Astrocyte (in vitro differentiated cells and primary cell): ENCODE results near the gene ISL2. TPM values are rescaled to one million over a fixed set of nuclear protein-coding genes. Genes with fewer than 3 reads are reported as not detected.

ENCODE experiments used
- DNase-seq: peaks from one replicate; pipeline ENCODE4 v3.0.0-alpha.2; 2010; ENCODE audit warnings: low read depth
- FAIRE-seq: peaks from 2 replicates; lab custom pipeline; 2011; peaks lifted over from hg19 to GRCh38; lab: Jason Lieb, UNC
- H2AFZ ChIP-seq: 2 replicates; pipeline ENCODE4 v1.6.0; 2012; ENCODE audit warnings: low read depth, low read length, inconsistent platforms
- H3K27ac ChIP-seq: 2 replicates; pipeline ENCODE4 v1.5.1; 2011; ENCODE audit warnings: low read depth, low read length, inconsistent platforms
- H3K27me3 ChIP-seq: 2 replicates; pipeline ENCODE4 v1.6.0; 2011; ENCODE audit warnings: low read length, inconsistent platforms; ENCODE audit not compliant: insufficient read depth
- H3K36me3 ChIP-seq: 2 replicates; pipeline ENCODE4 v1.5.1; 2011; ENCODE audit warnings: low read length, inconsistent platforms; ENCODE audit not compliant: insufficient read depth
- H3K4me1 ChIP-seq: 2 replicates; pipeline ENCODE4 v1.5.1; 2011; ENCODE audit warnings: low read length, inconsistent platforms; ENCODE audit not compliant: insufficient read depth
- H3K4me2 ChIP-seq: 2 replicates; pipeline ENCODE4 v1.6.0; 2012; ENCODE audit warnings: low read length, inconsistent platforms
- H3K4me3 ChIP-seq: 2 replicates; pipeline ENCODE4 v1.5.1; 2011; ENCODE audit warnings: low read depth, mild to moderate bottlenecking, low read length, inconsistent platforms; ENCODE audit not compliant: insufficient read depth
- H3K79me2 ChIP-seq: 2 replicates; pipeline ENCODE4 v1.6.0; 2012; ENCODE audit warnings: mild to moderate bottlenecking, low read length, inconsistent platforms; ENCODE audit not compliant: insufficient read depth
- H3K9ac ChIP-seq: 2 replicates; pipeline ENCODE4 v1.6.0; 2012; ENCODE audit warnings: mild to moderate bottlenecking, low read length, inconsistent platforms
- H3K9me3 ChIP-seq: 2 replicates; pipeline ENCODE4 v1.5.1; 2012; ENCODE audit warnings: low read depth, mild to moderate bottlenecking, low read length, inconsistent platforms; ENCODE audit not compliant: insufficient read depth
- H4K20me1 ChIP-seq: 2 replicates; pipeline ENCODE4 v1.6.0; 2012; ENCODE audit warnings: low read length, inconsistent platforms; ENCODE audit not compliant: insufficient read depth
- H3K27ac Mint-ChIP-seq: one replicate; pipeline ENCODE4 v1.8.0; 2021; ENCODE audit warnings: mild to moderate bottlenecking, mixed read lengths; ENCODE audit not compliant: unreplicated experiment
- H3K27me3 Mint-ChIP-seq: one replicate; pipeline ENCODE4 v1.8.0; 2021; ENCODE audit warnings: low read depth, mixed read lengths; ENCODE audit not compliant: unreplicated experiment
- H3K36me3 Mint-ChIP-seq: one replicate; pipeline ENCODE4 v1.8.0; 2021; ENCODE audit warnings: low read depth, mixed read lengths; ENCODE audit not compliant: unreplicated experiment
- H3K4me1 Mint-ChIP-seq: one replicate; pipeline ENCODE4 v1.8.0; 2021; ENCODE audit warnings: low read depth, mixed read lengths; ENCODE audit not compliant: unreplicated experiment
- H3K4me3 Mint-ChIP-seq: one replicate; pipeline ENCODE4 v1.8.0; 2021; ENCODE audit warnings: mild to moderate bottlenecking, moderate library complexity, mixed read lengths; ENCODE audit not compliant: unreplicated experiment
- H3K9me3 Mint-ChIP-seq: one replicate; pipeline ENCODE4 v1.8.0; 2021; ENCODE audit warnings: mild to moderate bottlenecking, mixed read lengths; ENCODE audit not compliant: unreplicated experiment
- EZH2 ChIP-seq: IDR thresholded peaks from 2 replicates; pipeline ENCODE4 v1.6.1; 2012; ENCODE audit warnings: mild to moderate bottlenecking, low read length, inconsistent platforms; ENCODE audit not compliant: insufficient read depth
- total RNA-seq: library from RNA; stranded (reverse); gene quantifications from 2 replicates; pipeline ENCODE4 v1.2.1, GENCODE V29; 2021
- TF ChIP-seq, protein P1 (sequence below): IDR thresholded peaks from 2 replicates; pipeline ENCODE4 v1.5.1; 2011; ENCODE audit warnings: low read depth, mild to moderate bottlenecking, inconsistent platforms, low read length, moderate library complexity; ENCODE audit not compliant: insufficient read depth

The ISL2 gene
- total RNA-seq, 1 donor from 2014 or later = 2.1 TPM

DNA sequence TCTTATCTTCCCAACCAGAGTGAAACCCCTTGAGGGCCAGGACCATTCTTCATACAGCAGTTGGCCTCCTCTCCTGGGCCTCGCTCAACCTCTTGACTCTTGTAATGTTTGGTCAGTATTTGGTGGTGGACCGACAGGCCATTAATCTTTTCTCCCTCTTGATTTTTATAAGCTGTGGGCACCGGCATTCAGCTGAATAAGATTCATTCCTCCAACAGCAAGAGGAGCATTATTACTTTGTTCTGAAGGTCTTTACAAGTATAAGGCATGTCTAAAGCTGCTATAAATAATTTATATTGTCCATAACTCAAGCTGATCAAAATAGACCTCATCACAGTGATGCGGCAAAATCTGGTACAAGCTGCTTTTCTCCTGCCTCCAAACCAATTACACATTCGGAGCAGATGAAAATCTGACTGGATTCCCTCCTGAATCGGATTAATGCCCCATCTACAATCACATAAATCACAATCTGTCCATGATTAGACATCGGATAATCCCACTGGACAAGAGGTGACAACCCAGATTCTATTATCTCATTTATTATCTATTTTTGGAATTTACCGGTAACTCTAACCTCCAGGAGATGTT is 8.4 kb upstream of the ISL2 start:
- H4K20me1 ChIP-seq = no peaks in the 10 kb centered on the region
- no peaks in the 10 kb centered on the region for H3K9me3 Mint-ChIP-seq
- no peak overlapping the region for H3K4me2 ChIP-seq
- H3K4me1 ChIP-seq = peaks cover 8% of the 10 kb centered on the region
- TF ChIP-seq, protein P1, sequence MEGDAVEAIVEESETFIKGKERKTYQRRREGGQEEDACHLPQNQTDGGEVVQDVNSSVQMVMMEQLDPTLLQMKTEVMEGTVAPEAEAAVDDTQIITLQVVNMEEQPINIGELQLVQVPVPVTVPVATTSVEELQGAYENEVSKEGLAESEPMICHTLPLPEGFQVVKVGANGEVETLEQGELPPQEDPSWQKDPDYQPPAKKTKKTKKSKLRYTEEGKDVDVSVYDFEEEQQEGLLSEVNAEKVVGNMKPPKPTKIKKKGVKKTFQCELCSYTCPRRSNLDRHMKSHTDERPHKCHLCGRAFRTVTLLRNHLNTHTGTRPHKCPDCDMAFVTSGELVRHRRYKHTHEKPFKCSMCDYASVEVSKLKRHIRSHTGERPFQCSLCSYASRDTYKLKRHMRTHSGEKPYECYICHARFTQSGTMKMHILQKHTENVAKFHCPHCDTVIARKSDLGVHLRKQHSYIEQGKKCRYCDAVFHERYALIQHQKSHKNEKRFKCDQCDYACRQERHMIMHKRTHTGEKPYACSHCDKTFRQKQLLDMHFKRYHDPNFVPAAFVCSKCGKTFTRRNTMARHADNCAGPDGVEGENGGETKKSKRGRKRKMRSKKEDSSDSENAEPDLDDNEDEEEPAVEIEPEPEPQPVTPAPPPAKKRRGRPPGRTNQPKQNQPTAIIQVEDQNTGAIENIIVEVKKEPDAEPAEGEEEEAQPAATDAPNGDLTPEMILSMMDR = no peak
- no peak for TF ChIP-seq EZH2
- H3K79me2 ChIP-seq = no peaks in the 10 kb centered on the region
- peak overlapping the region; percentile 27 for H3K4me3 Mint-ChIP-seq
- H3K4me1 Mint-ChIP-seq = peaks cover 6% of the 10 kb centered on the region
- H3K27me3 Mint-ChIP-seq = peaks cover 29% of the 10 kb centered on the region
- H2AFZ ChIP-seq = no peak overlapping the region
- H3K36me3 Mint-ChIP-seq = no peaks in the 10 kb centered on the region
- no peak for FAIRE-seq
- no peak for DNase-seq
- no peak overlapping the region for H3K9ac ChIP-seq
- H3K27ac ChIP-seq = no peak overlapping the region
- H3K27me3 ChIP-seq = peaks cover 53% of the 10 kb centered on the region
- H3K9me3 ChIP-seq = no peaks in the 10 kb centered on the region
- H3K27ac Mint-ChIP-seq = peak overlapping the region; percentile 80
- H3K36me3 ChIP-seq = no peaks in the 10 kb centered on the region
- H3K4me3 ChIP-seq = no peak overlapping the region

DNA sequence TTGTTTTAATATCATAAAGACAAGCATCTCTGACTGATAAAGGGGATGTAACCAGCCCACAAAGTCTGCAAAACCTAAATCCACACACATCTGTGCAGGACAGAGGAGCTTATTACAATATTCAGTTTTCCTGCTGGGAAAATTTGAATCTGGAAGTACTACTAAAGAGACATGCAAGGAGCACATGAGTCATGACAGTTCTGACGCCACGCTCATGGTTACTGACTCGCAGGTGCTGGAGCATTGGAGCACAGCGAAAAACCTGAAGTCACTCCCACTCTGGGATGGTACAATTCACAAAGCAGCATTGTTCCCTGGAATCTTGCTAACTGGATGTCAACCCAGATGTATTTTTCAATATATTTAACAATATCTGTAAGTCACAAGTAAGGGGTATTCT is 7.6 kb upstream of the ISL2 start:
- no peak overlapping the region for H2AFZ ChIP-seq
- no peak overlapping the region for H3K27ac Mint-ChIP-seq
- TF ChIP-seq EZH2 = no peak
- TF ChIP-seq, protein P1 = no peak
- no peaks in the 10 kb centered on the region for H4K20me1 ChIP-seq
- H3K4me1 Mint-ChIP-seq = peaks cover 6% of the 10 kb centered on the region
- H3K36me3 ChIP-seq = no peaks in the 10 kb centered on the region
- H3K4me1 ChIP-seq = peaks cover 8% of the 10 kb centered on the region
- peaks cover 48% of the 10 kb centered on the region for H3K27me3 ChIP-seq
- H3K4me3 Mint-ChIP-seq = no peak overlapping the region
- no peak overlapping the region for H3K4me2 ChIP-seq
- no peak overlapping the region for H3K9ac ChIP-seq
- H3K27me3 Mint-ChIP-seq = peaks cover 32% of the 10 kb centered on the region
- FAIRE-seq (no peak), DNase-seq (no peak)
- H3K9me3 ChIP-seq = no peaks in the 10 kb centered on the region
- H3K4me3 ChIP-seq = no peak overlapping the region
- H3K36me3 Mint-ChIP-seq = peaks cover 2% of the 10 kb centered on the region
- H3K9me3 Mint-ChIP-seq = peaks cover 2% of the 10 kb centered on the region
- no peaks in the 10 kb centered on the region for H3K79me2 ChIP-seq
- no peak overlapping the region for H3K27ac ChIP-seq

DNA sequence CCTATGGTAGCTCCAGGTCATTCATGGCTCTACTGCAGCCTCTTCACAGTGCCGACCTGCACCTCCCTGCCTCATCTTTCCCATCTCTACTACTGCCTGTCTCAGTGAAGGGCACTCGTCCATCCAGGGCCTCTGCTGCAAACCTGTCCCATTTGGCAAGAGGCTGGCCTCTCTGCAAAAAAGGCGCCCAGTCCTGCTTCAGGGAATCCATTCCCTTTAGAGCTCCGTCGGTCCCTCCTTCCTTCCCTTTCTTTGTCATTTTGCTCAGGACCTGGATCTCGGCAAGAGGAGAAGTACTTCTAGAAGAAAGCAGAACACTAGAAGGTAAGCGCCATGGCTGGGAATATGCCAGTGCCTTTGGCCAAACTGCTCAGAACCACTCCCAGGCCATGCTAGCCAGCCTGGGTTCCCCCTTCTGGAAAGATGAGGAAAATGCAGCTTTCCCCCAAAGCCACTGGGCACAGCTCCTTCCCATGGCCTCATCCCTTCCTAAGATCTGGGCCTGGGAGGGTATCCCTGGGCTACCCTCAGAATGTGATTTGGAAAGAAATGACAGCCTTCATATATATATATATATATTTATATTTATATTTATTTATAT is 6.4 kb upstream of the ISL2 start:
- Mint-ChIP-seq H3K9me3 (peaks cover 5% of the 10 kb centered on the region), H3K4me3 (no peak overlapping the region), H3K36me3 (peaks cover 5% of the 10 kb centered on the region), H3K4me1 (peaks cover 6% of the 10 kb centered on the region), H3K27ac (no peak overlapping the region), H3K27me3 (peaks cover 34% of the 10 kb centered on the region)
- Histone ChIP-seq H3K4me2 (no peak overlapping the region), H3K27me3 (peaks cover 47% of the 10 kb centered on the region), H3K4me3 (no peak overlapping the region), H3K9me3 (peaks cover 2% of the 10 kb centered on the region), H3K4me1 (peaks cover 8% of the 10 kb centered on the region), H4K20me1 (no peaks in the 10 kb centered on the region), H3K27ac (no peak overlapping the region), H3K9ac (no peak overlapping the region), H2AFZ (no peak overlapping the region), H3K36me3 (no peaks in the 10 kb centered on the region), H3K79me2 (no peaks in the 10 kb centered on the region)
- no peak for TF ChIP-seq EZH2
- TF ChIP-seq, protein P1 = peak; percentile 34
- no peak for FAIRE-seq
- DNase-seq = no peak
